Measurements from ENCODE around the gene CYP2A6.
"Not testable (repeated sequence)": the region's sequence is repeated elsewhere in the genome, so short reads cannot be mapped to it uniquely, and the experiment has no call there.

The CYP2A6 gene

GRCh38 chr19:40818480-40819399, 31.5 kb downstream of the CYP2A6 start:
- not testable (repeated sequence) for H3K27ac ChIP-seq (ENCODE audit: low read depth, low read length)
- H3K9ac ChIP-seq (ENCODE audit: low read depth in 1 of 2, low read length in 2 of 2): peak overlapping the region in 1 of 2 donors; percentile 20

GRCh38 chr19:40815223-40815622, 35.0 kb downstream of the CYP2A6 start:
- Histone ChIP-seq H3K9me3 (ENCODE audit: control insufficient read depth in 1 of 2, low read length in 2 of 2) (no peaks in the 10 kb centered on the region), H3K27me3 (ENCODE audit: control insufficient read depth in 1 of 2, insufficient read depth in 2 of 2, low read length in 2 of 2) (no peaks in the 10 kb centered on the region), H3K4me3 (ENCODE audit: low read depth in 1 of 2, low read length in 2 of 2) (no peak overlapping the region), H3K36me3 (ENCODE audit: control insufficient read depth in 1 of 2, insufficient read depth in 2 of 2, low read length in 2 of 2) (no peaks in the 10 kb centered on the region), H3K27ac (ENCODE audit: low read depth, low read length) (no peak overlapping the region), H3K9ac (ENCODE audit: low read depth in 1 of 2, low read length in 2 of 2) (no peak overlapping the region), H3K4me1 (ENCODE audit: control insufficient read depth in 1 of 2, insufficient read depth in 2 of 2, low read length in 2 of 2) (peaks cover 10 to 32% of the 10 kb centered on the region in 2 donors)

More at GRCh38 chr19:40818480-40819399, 31.5 kb downstream of the CYP2A6 start:
- H3K9me3 ChIP-seq (ENCODE audit: control insufficient read depth in 1 of 2, low read length in 2 of 2); H3K36me3 ChIP-seq (ENCODE audit: control insufficient read depth in 1 of 2, insufficient read depth in 2 of 2, low read length in 2 of 2); H3K27me3 ChIP-seq (ENCODE audit: control insufficient read depth in 1 of 2, insufficient read depth in 2 of 2, low read length in 2 of 2): not testable (repeated sequence)
- Histone ChIP-seq H3K4me1 (ENCODE audit: control insufficient read depth in 1 of 2, insufficient read depth in 2 of 2, low read length in 2 of 2) (peaks cover 4 to 26% of the 10 kb centered on the region in 2 donors), H3K4me3 (ENCODE audit: low read depth in 1 of 2, low read length in 2 of 2) (peak overlapping the region; percentile 50 to 61)

- H3K27ac ChIP-seq (ENCODE audit: low read depth, low read length): no peak overlapping the region
- H3K36me3 ChIP-seq (ENCODE audit: control insufficient read depth in 1 of 2, insufficient read depth in 2 of 2, low read length in 2 of 2): peaks cover 5 to 13% of the 10 kb centered on the region in 2 donors
- H3K27me3 ChIP-seq (ENCODE audit: control insufficient read depth in 1 of 2, insufficient read depth in 2 of 2, low read length in 2 of 2): no peaks in the 10 kb centered on the region
These were observed 37.1 kb downstream of the CYP2A6 start for GRCh38 chr19:40813182-40813581.

GRCh38 chr19:40812571-40812970, 37.7 kb downstream of the CYP2A6 start:
- Histone ChIP-seq H3K36me3 (ENCODE audit: control insufficient read depth in 1 of 2, insufficient read depth in 2 of 2, low read length in 2 of 2) (peaks cover 8 to 19% of the 10 kb centered on the region in 2 donors), H3K4me1 (ENCODE audit: control insufficient read depth in 1 of 2, insufficient read depth in 2 of 2, low read length in 2 of 2) (peaks cover 6 to 27% of the 10 kb centered on the region in 2 donors)
- H3K9ac ChIP-seq (ENCODE audit: low read depth in 1 of 2, low read length in 2 of 2); H3K4me3 ChIP-seq (ENCODE audit: low read depth in 1 of 2, low read length in 2 of 2); H3K9me3 ChIP-seq (ENCODE audit: control insufficient read depth in 1 of 2, low read length in 2 of 2); H3K27ac ChIP-seq (ENCODE audit: low read depth, low read length); H3K27me3 ChIP-seq (ENCODE audit: control insufficient read depth in 1 of 2, insufficient read depth in 2 of 2, low read length in 2 of 2): not testable (repeated sequence)

More at GRCh38 chr19:40813182-40813581, 37.1 kb downstream of the CYP2A6 start:
- no peak overlapping the region for H3K9ac ChIP-seq (ENCODE audit: low read depth in 1 of 2, low read length in 2 of 2)
- H3K4me1 ChIP-seq (ENCODE audit: control insufficient read depth in 1 of 2, insufficient read depth in 2 of 2, low read length in 2 of 2): peaks cover 6 to 27% of the 10 kb centered on the region in 2 donors
- no peaks in the 10 kb centered on the region for H3K9me3 ChIP-seq (ENCODE audit: control insufficient read depth in 1 of 2, low read length in 2 of 2)
- H3K4me3 ChIP-seq (ENCODE audit: low read depth in 1 of 2, low read length in 2 of 2): no peak overlapping the region

- Histone ChIP-seq H3K4me1 (ENCODE audit: control insufficient read depth in 1 of 2, insufficient read depth in 2 of 2, low read length in 2 of 2) (peaks cover 12 to 32% of the 10 kb centered on the region in 2 donors), H3K27ac (ENCODE audit: low read depth, low read length) (no peak overlapping the region), H3K27me3 (ENCODE audit: control insufficient read depth in 1 of 2, insufficient read depth in 2 of 2, low read length in 2 of 2) (no peaks in the 10 kb centered on the region), H3K4me3 (ENCODE audit: low read depth in 1 of 2, low read length in 2 of 2) (peak overlapping the region; percentile 22 to 47), H3K9ac (ENCODE audit: low read depth in 1 of 2, low read length in 2 of 2) (peak overlapping the region; percentile 18 to 48), H3K9me3 (ENCODE audit: control insufficient read depth in 1 of 2, low read length in 2 of 2) (no peaks in the 10 kb centered on the region), H3K36me3 (ENCODE audit: control insufficient read depth in 1 of 2, insufficient read depth in 2 of 2, low read length in 2 of 2) (peaks cover 13 to 24% of the 10 kb centered on the region in 2 donors)
These were observed 38.5 kb downstream of the CYP2A6 start for GRCh38 chr19:40811478-40812341.

- not testable (repeated sequence) for H3K27me3 ChIP-seq (ENCODE audit: control insufficient read depth in 1 of 2, insufficient read depth in 2 of 2, low read length in 2 of 2); H3K9me3 ChIP-seq (ENCODE audit: control insufficient read depth in 1 of 2, low read length in 2 of 2); H3K27ac ChIP-seq (ENCODE audit: low read depth, low read length)
- peak overlapping the region; percentile 47 to 73 for H3K4me3 ChIP-seq (ENCODE audit: low read depth in 1 of 2, low read length in 2 of 2)
- H3K36me3 ChIP-seq (ENCODE audit: control insufficient read depth in 1 of 2, insufficient read depth in 2 of 2, low read length in 2 of 2): peaks cover 13 to 24% of the 10 kb centered on the region in 2 donors
- peaks cover 18 to 41% of the 10 kb centered on the region in 2 donors for H3K4me1 ChIP-seq (ENCODE audit: control insufficient read depth in 1 of 2, insufficient read depth in 2 of 2, low read length in 2 of 2)
- peak overlapping the region; percentile 18 to 48 for H3K9ac ChIP-seq (ENCODE audit: low read depth in 1 of 2, low read length in 2 of 2)
These were observed 39.4 kb downstream of the CYP2A6 start for GRCh38 chr19:40810649-40811408.

GRCh38 chr19:40810160-40810559, 40.1 kb downstream of the CYP2A6 start:
- no peak overlapping the region for H3K27ac ChIP-seq (ENCODE audit: low read depth, low read length)
- peaks cover 13 to 28% of the 10 kb centered on the region in 2 donors for H3K36me3 ChIP-seq (ENCODE audit: control insufficient read depth in 1 of 2, insufficient read depth in 2 of 2, low read length in 2 of 2)
- no peak overlapping the region for H3K9ac ChIP-seq (ENCODE audit: low read depth in 1 of 2, low read length in 2 of 2)
- peak overlapping the region; percentile 47 to 73 for H3K4me3 ChIP-seq (ENCODE audit: low read depth in 1 of 2, low read length in 2 of 2)
- no peaks in the 10 kb centered on the region for H3K9me3 ChIP-seq (ENCODE audit: control insufficient read depth in 1 of 2, low read length in 2 of 2)
- H3K27me3 ChIP-seq (ENCODE audit: control insufficient read depth in 1 of 2, insufficient read depth in 2 of 2, low read length in 2 of 2): no peaks in the 10 kb centered on the region
- H3K4me1 ChIP-seq (ENCODE audit: control insufficient read depth in 1 of 2, insufficient read depth in 2 of 2, low read length in 2 of 2): peaks cover 25 to 47% of the 10 kb centered on the region in 2 donors

- peaks cover 31 to 54% of the 10 kb centered on the region in 2 donors for H3K4me1 ChIP-seq (ENCODE audit: control insufficient read depth in 1 of 2, insufficient read depth in 2 of 2, low read length in 2 of 2)
- no peak overlapping the region for H3K9ac ChIP-seq (ENCODE audit: low read depth in 1 of 2, low read length in 2 of 2)
- H3K4me3 ChIP-seq (ENCODE audit: low read depth in 1 of 2, low read length in 2 of 2): no peak overlapping the region
- no peak overlapping the region for H3K27ac ChIP-seq (ENCODE audit: low read depth, low read length)
- no peaks in the 10 kb centered on the region for H3K9me3 ChIP-seq (ENCODE audit: control insufficient read depth in 1 of 2, low read length in 2 of 2)
- no peaks in the 10 kb centered on the region for H3K27me3 ChIP-seq (ENCODE audit: control insufficient read depth in 1 of 2, insufficient read depth in 2 of 2, low read length in 2 of 2)
- H3K36me3 ChIP-seq (ENCODE audit: control insufficient read depth in 1 of 2, insufficient read depth in 2 of 2, low read length in 2 of 2): peaks cover 13 to 31% of the 10 kb centered on the region in 2 donors
These were observed 40.7 kb downstream of the CYP2A6 start for GRCh38 chr19:40809358-40810086.

GRCh38 chr19:40808497-40808896, 41.8 kb downstream of the CYP2A6 start:
- H3K27ac ChIP-seq (ENCODE audit: low read depth, low read length): no peak overlapping the region
- peaks cover 13 to 31% of the 10 kb centered on the region in 2 donors for H3K36me3 ChIP-seq (ENCODE audit: control insufficient read depth in 1 of 2, insufficient read depth in 2 of 2, low read length in 2 of 2)
- H3K4me1 ChIP-seq (ENCODE audit: control insufficient read depth in 1 of 2, insufficient read depth in 2 of 2, low read length in 2 of 2): peaks cover 42 to 64% of the 10 kb centered on the region in 2 donors
- no peaks in the 10 kb centered on the region for H3K9me3 ChIP-seq (ENCODE audit: control insufficient read depth in 1 of 2, low read length in 2 of 2)
- no peaks in the 10 kb centered on the region for H3K27me3 ChIP-seq (ENCODE audit: control insufficient read depth in 1 of 2, insufficient read depth in 2 of 2, low read length in 2 of 2)
- H3K9ac ChIP-seq (ENCODE audit: low read depth in 1 of 2, low read length in 2 of 2): no peak overlapping the region
- H3K4me3 ChIP-seq (ENCODE audit: low read depth in 1 of 2, low read length in 2 of 2): no peak overlapping the region
